Tibial nerve (tissue), 4 donors: ENCODE data around the gene BCKDHB. TPM values are rescaled to one million over a fixed set of nuclear protein-coding genes. Genes with fewer than 3 reads are reported as not detected.

ENCODE experiments used
- DNase-seq, 2 donors: peaks; one replicate each; pipeline ENCODE4 v3.0.0-alpha.2; 2019; ENCODE audit warnings: low spot score in 2 of 2
- H3K27ac ChIP-seq, 4 donors: fragments of 200-600 bp; sonication (generic) in 3 of 4; one replicate each; pipeline ENCODE4 v1.5.1; 2017 to 2019; ENCODE audit warnings: mild to moderate bottlenecking in 1 of 4
- H3K27me3 ChIP-seq, 2 donors: fragments of 200-600 bp; sonication (generic) in 1 of 2; one replicate each; pipeline versions ENCODE4 v1.5.1 to v1.6.0; 2017 to 2019
- H3K36me3 ChIP-seq, 3 donors: fragments of 200-600 bp; sonication (generic); one replicate each; pipeline ENCODE4 v1.5.1; 2018 to 2019
- H3K4me1 ChIP-seq, 4 donors: fragments of 200-600 bp; sonication (generic) in 3 of 4; one replicate each; pipeline ENCODE4 v1.5.1; 2017 to 2019
- H3K4me3 ChIP-seq, 4 donors: fragments of 200-600 bp; sonication (generic) in 3 of 4; one replicate each; pipeline ENCODE4 v1.5.1; 2017 to 2019; ENCODE audit warnings: mild to moderate bottlenecking in 1 of 4, moderate library complexity in 1 of 4
- H3K9me3 ChIP-seq, 4 donors: fragments of 200-600 bp; sonication (generic) in 3 of 4; one replicate each; pipeline ENCODE4 v1.5.1; 2017 to 2019
- EP300 ChIP-seq, 2 donors: sonication (generic); formaldehyde crosslinking; IDR thresholded peaks; one replicate each; pipeline ENCODE4 v1.6.1; 2017; ENCODE audit warnings: antibody characterized with exemption in 2 of 2, mild to moderate bottlenecking in 1 of 2
- POLR2A ChIP-seq, 2 donors: fragments of 450-650 bp; IDR thresholded peaks; one replicate each; pipeline ENCODE4 v1.6.1; 2017; ENCODE audit warnings: antibody characterized with exemption in 2 of 2, mild to moderate bottlenecking in 2 of 2, moderate library complexity in 2 of 2
- WGBS, 2 donors: methylation state at CpG; one replicate each; pipeline ENCODE4 v1.1.5; 2018; 5-methylcytosine and 5-hydroxymethylcytosine counted together
- total RNA-seq, 4 donors: library from RNA; depleted of rRNA; stranded (reverse); fragments of >200 nt; gene quantifications; one replicate each; pipeline ENCODE4 v1.1.0, GENCODE V29; 2016
- TF ChIP-seq, protein P1 (sequence below), 5 experiments: fragments of 200-600 bp in 3 of 5; fragments of 450-650 bp in 2 of 5; sonication (generic) in 3 of 5; IDR thresholded peaks; one replicate each; pipeline ENCODE4 v1.5.1; 2016 to 2019; ENCODE audit warnings: antibody characterized with exemption in 5 of 5, mild to moderate bottlenecking in 3 of 5, moderate library complexity in 2 of 5

Gene BCKDHB
- total RNA-seq, 4 donors from 2014 or later, result 13.5 to 28.7 (median 23.4) TPM

DNA sequence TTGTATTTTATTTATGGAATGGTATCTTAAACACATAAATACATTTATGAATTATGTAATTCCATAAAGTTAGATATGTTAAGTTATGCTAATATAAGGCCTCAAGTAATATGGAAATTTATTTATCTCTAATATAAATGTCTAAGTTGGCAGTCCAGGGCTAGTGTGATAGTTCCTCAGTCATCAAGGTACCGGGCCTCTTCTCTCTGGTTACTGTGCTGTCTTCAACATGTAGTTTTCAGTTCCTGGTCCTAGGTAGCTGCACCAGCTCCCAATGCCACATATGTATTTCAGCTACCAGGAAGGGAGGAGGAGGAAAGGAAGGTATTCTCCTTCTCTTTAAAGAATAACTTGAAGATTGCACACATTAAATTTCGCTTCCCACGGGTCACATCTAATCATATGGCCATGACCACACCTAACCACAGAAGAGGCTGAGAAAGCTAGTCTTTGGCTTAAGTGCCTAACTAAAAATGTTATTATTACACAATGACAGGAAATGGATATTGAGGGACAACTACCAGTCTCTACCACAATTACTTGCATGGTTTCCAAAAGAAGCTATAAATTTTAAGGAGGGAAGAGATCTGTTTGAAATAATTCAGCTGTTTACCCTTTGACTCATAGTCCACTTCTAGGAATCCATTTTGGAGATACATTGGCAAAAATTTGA is 68.6 kb downstream of the BCKDHB start:
- Histone ChIP-seq H3K27ac (no peak overlapping the region), H3K4me1 (no peaks in the 10 kb centered on the region), H3K4me3 (no peak overlapping the region), H3K36me3 (peaks cover 0 to 22% (median 0%) of the 10 kb centered on the region in 3 donors), H3K27me3 (no peaks in the 10 kb centered on the region), H3K9me3 (no peaks in the 10 kb centered on the region)
- no peak for DNase-seq
- 86 to 91% methylated on average over 3 of the region's 3 CpGs for WGBS, 2 donors
- TF ChIP-seq, protein P1, sequence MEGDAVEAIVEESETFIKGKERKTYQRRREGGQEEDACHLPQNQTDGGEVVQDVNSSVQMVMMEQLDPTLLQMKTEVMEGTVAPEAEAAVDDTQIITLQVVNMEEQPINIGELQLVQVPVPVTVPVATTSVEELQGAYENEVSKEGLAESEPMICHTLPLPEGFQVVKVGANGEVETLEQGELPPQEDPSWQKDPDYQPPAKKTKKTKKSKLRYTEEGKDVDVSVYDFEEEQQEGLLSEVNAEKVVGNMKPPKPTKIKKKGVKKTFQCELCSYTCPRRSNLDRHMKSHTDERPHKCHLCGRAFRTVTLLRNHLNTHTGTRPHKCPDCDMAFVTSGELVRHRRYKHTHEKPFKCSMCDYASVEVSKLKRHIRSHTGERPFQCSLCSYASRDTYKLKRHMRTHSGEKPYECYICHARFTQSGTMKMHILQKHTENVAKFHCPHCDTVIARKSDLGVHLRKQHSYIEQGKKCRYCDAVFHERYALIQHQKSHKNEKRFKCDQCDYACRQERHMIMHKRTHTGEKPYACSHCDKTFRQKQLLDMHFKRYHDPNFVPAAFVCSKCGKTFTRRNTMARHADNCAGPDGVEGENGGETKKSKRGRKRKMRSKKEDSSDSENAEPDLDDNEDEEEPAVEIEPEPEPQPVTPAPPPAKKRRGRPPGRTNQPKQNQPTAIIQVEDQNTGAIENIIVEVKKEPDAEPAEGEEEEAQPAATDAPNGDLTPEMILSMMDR (IDR thresholded peaks at IDR 0.05), result no peak
- TF ChIP-seq POLR2A (IDR thresholded peaks at IDR 0.05) (no peak), EP300 (IDR thresholded peaks at IDR 0.05) (no peak)

DNA sequence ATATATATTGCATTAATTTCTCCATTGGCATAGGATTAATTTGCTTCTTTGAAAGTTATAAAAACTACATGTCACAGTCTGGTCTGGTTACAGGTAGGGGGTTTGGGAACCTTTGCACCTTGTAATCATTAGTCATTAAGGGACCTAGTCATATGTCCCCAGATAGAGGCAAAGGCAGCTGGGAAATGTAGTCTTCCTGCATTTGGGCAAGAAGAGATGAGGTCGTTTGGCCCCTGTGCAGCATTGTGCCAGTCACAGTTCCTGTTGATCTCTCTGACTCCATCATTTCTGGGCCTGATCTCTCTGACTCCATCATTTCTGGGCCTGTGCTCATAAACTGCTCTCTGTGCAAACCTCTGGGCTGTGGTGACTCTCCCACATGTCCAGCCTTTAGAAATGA is 73.2 kb downstream of the BCKDHB start:
- WGBS, 2 donors, result 27 to 33% methylated on average over 1 of the region's 1 CpG

DNA sequence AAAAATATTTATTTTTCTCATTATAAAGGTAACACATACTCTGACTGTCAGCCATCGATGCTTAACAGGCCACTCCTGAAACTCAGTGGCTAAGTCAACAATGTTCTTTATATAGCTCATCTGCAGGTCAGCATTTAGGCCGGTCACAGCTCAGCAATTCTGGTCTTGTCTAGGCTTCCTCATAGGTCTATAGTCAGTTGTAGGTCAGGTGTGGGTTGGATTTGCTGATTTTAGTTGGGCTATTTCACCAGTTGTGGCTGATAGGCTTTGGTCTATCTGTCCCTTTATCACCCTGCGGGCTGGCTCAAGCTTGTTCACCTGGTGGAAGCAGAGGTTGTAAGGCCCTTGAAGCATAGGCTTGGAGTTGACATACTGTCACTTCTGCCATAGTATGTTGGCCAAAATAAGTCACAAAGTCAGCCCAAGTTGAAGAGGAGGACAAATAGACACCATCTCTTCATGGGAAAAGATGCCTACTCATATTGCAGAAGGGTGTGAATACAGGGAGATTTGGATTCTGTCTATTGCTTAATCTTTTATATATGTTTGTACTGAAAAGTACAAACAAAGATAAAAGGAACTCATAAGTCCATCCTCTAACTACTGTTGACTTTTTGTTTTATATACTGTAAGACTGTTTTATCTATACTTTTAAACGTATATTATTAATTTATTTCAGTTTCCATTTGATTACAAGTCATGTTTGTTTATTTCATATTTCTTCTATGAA is 75.0 kb downstream of the BCKDHB start:
- Histone ChIP-seq H3K27ac (no peak overlapping the region), H3K4me3 (no peak overlapping the region), H3K9me3 (peaks cover 0 to 3% (median 0%) of the 10 kb centered on the region in 4 donors), H3K36me3 (peaks cover 0 to 24% (median 0%) of the 10 kb centered on the region in 3 donors), H3K4me1 (no peaks in the 10 kb centered on the region), H3K27me3 (no peaks in the 10 kb centered on the region)
- no peak for DNase-seq
- WGBS, 2 donors, result 91 to 96% methylated on average over 4 of the region's 4 CpGs
- no peak for TF ChIP-seq EP300 (IDR thresholded peaks at IDR 0.05)
- TF ChIP-seq, protein P1 (IDR thresholded peaks at IDR 0.05), result no peak
- TF ChIP-seq POLR2A (IDR thresholded peaks at IDR 0.05), result no peak

More for the DNA sequence above, 73.2 kb downstream of the BCKDHB start:
- Histone ChIP-seq H3K27me3 (no peaks in the 10 kb centered on the region), H3K4me1 (no peaks in the 10 kb centered on the region), H3K36me3 (peaks cover 0 to 14% (median 0%) of the 10 kb centered on the region in 3 donors), H3K27ac (no peak overlapping the region), H3K4me3 (no peak overlapping the region), H3K9me3 (no peaks in the 10 kb centered on the region)
- TF ChIP-seq EP300 (IDR thresholded peaks at IDR 0.05), result no peak
- DNase-seq, result no peak

DNA sequence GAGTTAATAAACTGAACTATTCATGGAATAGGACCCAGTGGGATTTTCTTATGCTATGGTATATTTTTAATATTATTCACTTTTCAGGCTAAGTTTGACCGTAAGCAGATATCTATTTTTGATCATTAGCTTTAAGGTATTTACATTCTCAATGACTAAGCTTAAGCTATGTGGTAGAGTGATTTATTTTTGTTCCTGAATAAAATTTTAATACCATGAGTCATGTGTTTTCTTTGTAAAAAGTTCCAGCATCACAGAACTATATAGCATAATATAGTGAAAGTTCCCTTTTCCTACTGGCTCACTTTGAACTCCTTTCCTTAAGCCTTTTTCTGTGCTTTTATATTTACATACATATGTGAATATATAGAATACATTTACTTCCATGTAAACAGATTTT is 75.8 kb downstream of the BCKDHB start:
- H3K36me3 ChIP-seq, result peaks cover 0 to 27% (median 0%) of the 10 kb centered on the region in 3 donors
- no peak overlapping the region for H3K27ac ChIP-seq
- 88 to 95% methylated on average over 1 of the region's 1 CpG for WGBS, 2 donors
- H3K9me3 ChIP-seq, result peaks cover 0 to 3% (median 0%) of the 10 kb centered on the region in 4 donors
- no peaks in the 10 kb centered on the region for H3K4me1 ChIP-seq
- no peak for DNase-seq
- TF ChIP-seq EP300 (IDR thresholded peaks at IDR 0.05) (no peak), POLR2A (IDR thresholded peaks at IDR 0.05) (no peak)
- TF ChIP-seq, protein P1 (IDR thresholded peaks at IDR 0.05), result no peak
- H3K4me3 ChIP-seq, result no peak overlapping the region
- H3K27me3 ChIP-seq, result no peaks in the 10 kb centered on the region

DNA sequence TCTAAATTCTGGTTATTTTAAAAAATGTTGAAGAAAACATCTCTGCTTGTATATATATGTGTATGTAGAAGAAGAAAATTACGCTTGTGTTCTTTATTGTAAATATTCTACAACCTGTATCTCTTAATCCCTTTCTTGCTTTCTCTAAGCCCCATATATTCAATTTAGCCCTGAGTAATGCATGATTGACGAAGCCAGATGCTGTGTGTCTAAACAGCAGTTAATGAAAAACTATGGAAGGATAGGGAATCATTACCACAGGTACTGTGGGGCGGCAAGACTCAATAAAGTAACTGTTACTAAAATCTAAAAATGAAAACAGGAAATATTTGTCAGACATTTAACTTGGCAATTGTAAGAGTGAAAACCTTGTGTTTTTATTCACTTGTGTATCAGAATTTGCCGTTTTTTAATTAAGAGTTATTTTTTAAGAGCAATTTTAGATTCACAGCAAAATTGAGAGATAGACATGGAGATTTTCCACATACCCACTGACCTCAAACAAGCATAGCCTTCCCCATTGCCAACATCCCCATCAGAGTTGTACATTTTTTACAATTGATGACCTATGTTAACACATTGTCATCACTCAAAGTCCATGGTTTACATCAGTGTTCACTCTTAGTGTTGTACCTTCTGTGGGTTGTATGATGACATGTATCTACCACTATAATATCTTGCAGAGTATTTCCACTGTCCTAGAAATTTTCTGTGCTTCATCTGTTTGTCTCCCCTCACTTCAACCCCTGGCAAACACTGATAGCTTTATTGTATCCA is 76.7 kb downstream of the BCKDHB start:
- Histone ChIP-seq H3K9me3 (peaks cover 0 to 3% (median 0%) of the 10 kb centered on the region in 4 donors), H3K27me3 (no peaks in the 10 kb centered on the region), H3K4me1 (no peaks in the 10 kb centered on the region), H3K27ac (no peak overlapping the region), H3K36me3 (peaks cover 0 to 35% (median 0%) of the 10 kb centered on the region in 3 donors), H3K4me3 (no peak overlapping the region)
- 93 to 98% methylated on average over 4 of the region's 4 CpGs for WGBS, 2 donors
- no peak for DNase-seq
- no peak for TF ChIP-seq POLR2A (IDR thresholded peaks at IDR 0.05)
- TF ChIP-seq, protein P1 (IDR thresholded peaks at IDR 0.05), result no peak
- no peak for TF ChIP-seq EP300 (IDR thresholded peaks at IDR 0.05)
